Measurements from ENCODE around the gene IL1RAPL2. TPM values are rescaled to one million over a fixed set of nuclear protein-coding genes. Genes with fewer than 3 reads are reported as not detected.

The IL1RAPL2 gene
- total RNA-seq, 2 donors from 2014 or later, result not detected

GRCh38 chrX:105755109-105755508 is 1189.1 kb downstream of the IL1RAPL2 start:
- Histone ChIP-seq H3K9me3 (no peaks in the 10 kb centered on the region), H3K4me1 (no peaks in the 10 kb centered on the region), H3K27me3 (no peaks in the 10 kb centered on the region), H3K36me3 (no peaks in the 10 kb centered on the region), H3K27ac (no peak overlapping the region), H3K4me3 (no peak overlapping the region)
- no peak for TF ChIP-seq CTCF (IDR thresholded peaks at IDR 0.05)
- no peak for DNase-seq (ENCODE audit: low spot score)

GRCh38 chrX:105758754-105759153 is 1192.8 kb downstream of the IL1RAPL2 start:
- H3K27ac ChIP-seq, result no peak overlapping the region
- no peaks in the 10 kb centered on the region for H3K27me3 ChIP-seq
- no peak overlapping the region for H3K4me3 ChIP-seq
- no peak for DNase-seq (ENCODE audit: low spot score)
- no peaks in the 10 kb centered on the region for H3K36me3 ChIP-seq
- H3K9me3 ChIP-seq, result no peaks in the 10 kb centered on the region
- TF ChIP-seq CTCF (IDR thresholded peaks at IDR 0.05), result no peak
- H3K4me1 ChIP-seq, result no peaks in the 10 kb centered on the region

DNA sequence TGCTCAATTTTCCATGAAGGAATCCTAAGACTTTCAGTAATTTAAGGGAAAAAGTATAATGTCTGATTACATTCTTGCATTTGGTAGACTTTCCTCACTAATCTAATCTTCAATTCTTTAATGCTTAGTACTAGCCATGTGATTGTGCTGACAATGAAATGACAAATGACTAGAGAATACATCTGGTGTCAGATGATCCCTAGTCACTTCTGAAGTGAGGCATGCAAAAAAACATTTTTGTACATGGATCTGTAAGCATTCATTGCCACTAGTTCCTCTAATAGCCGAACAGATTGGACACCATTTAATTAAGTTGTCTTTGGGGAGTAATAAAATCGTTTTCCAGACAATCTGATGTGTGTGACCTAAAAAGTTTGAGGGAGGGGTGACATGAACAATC is 1193.6 kb downstream of the IL1RAPL2 start:
- Histone ChIP-seq H3K27me3 (no peaks in the 10 kb centered on the region), H3K36me3 (no peaks in the 10 kb centered on the region), H3K4me1 (no peaks in the 10 kb centered on the region), H3K4me3 (no peak overlapping the region), H3K9me3 (no peaks in the 10 kb centered on the region), H3K27ac (no peak overlapping the region)
- no peak for TF ChIP-seq CTCF (IDR thresholded peaks at IDR 0.05)
- DNase-seq (ENCODE audit: low spot score), result no peak

DNA sequence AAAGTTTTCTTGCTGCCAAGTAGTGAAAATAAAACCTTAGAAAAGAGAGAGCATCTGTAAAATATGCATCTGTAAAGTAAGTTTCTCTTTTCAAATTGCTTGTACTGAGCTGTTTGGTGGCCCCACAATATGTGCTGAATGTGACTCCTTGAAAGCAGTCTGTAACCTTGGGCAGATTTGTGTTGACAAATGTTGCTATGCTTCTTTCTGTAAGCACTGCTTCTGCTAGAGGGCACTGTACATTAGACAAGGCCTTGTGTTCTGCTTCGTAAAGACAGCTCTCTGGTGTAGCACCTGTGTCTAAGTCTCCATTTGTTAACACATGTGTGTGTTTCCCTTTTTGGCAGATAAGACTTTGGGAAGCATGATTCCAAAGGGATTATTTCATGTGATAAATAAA is 1199.7 kb downstream of the IL1RAPL2 start:
- no peak for TF ChIP-seq CTCF (IDR thresholded peaks at IDR 0.05)
- H3K27me3 ChIP-seq, result no peaks in the 10 kb centered on the region
- H3K4me3 ChIP-seq, result no peak overlapping the region
- H3K9me3 ChIP-seq, result no peaks in the 10 kb centered on the region
- H3K4me1 ChIP-seq, result no peaks in the 10 kb centered on the region
- no peak for DNase-seq (ENCODE audit: low spot score)
- H3K27ac ChIP-seq, result no peak overlapping the region
- H3K36me3 ChIP-seq, result no peaks in the 10 kb centered on the region

GRCh38 chrX:105773801-105774200 is 1207.8 kb downstream of the IL1RAPL2 start:
- no peak overlapping the region for H3K27ac ChIP-seq
- no peaks in the 10 kb centered on the region for H3K9me3 ChIP-seq
- no peaks in the 10 kb centered on the region for H3K4me1 ChIP-seq
- no peak for DNase-seq (ENCODE audit: low spot score)
- H3K4me3 ChIP-seq, result no peak overlapping the region
- no peaks in the 10 kb centered on the region for H3K36me3 ChIP-seq
- H3K27me3 ChIP-seq, result no peaks in the 10 kb centered on the region
- no peak for TF ChIP-seq CTCF (IDR thresholded peaks at IDR 0.05)

- no peaks in the 10 kb centered on the region for H3K9me3 ChIP-seq
- DNase-seq (ENCODE audit: low spot score), result no peak
- H3K36me3 ChIP-seq, result no peaks in the 10 kb centered on the region
- H3K4me3 ChIP-seq, result no peak overlapping the region
- H3K27ac ChIP-seq, result no peak overlapping the region
- no peaks in the 10 kb centered on the region for H3K4me1 ChIP-seq
- TF ChIP-seq CTCF (IDR thresholded peaks at IDR 0.05), result no peak
- H3K27me3 ChIP-seq, result no peaks in the 10 kb centered on the region
Observed at GRCh38 chrX:105775679-105776078, 1209.7 kb downstream of the IL1RAPL2 start.

Data from right atrium auricular region (tissue), 2 donors.